Gastroesophageal sphincter (tissue), 4 donors: ENCODE results near the gene GPR4. TPM values are rescaled to one million over a fixed set of nuclear protein-coding genes. Genes with fewer than 3 reads are reported as not detected.

Experiments
- ATAC-seq: fragments of 150-250 bp; one replicate; pipeline ENCODE4 v1.9.1; 2016; ENCODE audit warnings: mild to moderate bottlenecking, moderate library complexity
- H3K27ac ChIP-seq, 4 donors: fragments of 200-600 bp; sonication (generic) in 3 of 4; 1 replicate in 3 of 4; 2 replicates in 1 of 4; pipeline ENCODE4 v1.5.1; 2016 to 2019
- H3K27me3 ChIP-seq: fragments of 200-600 bp; sonication (generic); one replicate; pipeline ENCODE4 v1.5.1; 2019
- H3K36me3 ChIP-seq, 2 donors: fragments of 200-600 bp; sonication (generic); one replicate each; pipeline ENCODE4 v1.5.1; 2019; ENCODE audit warnings: control low read depth in 1 of 2
- H3K4me1 ChIP-seq, 3 donors: fragments of 200-600 bp; sonication (generic); 1 replicate in 2 of 3; 2 replicates in 1 of 3; pipeline ENCODE4 v1.5.1; 2016 to 2019; ENCODE audit warnings: control low read depth in 2 of 3
- H3K4me3 ChIP-seq, 2 donors: fragments of 200-600 bp; sonication (generic); one replicate each; pipeline ENCODE4 v1.5.1; 2019; ENCODE audit warnings: mild to moderate bottlenecking in 1 of 2, moderate library complexity in 1 of 2
- H3K9me3 ChIP-seq, 3 donors: fragments of 200-600 bp; sonication (generic); one replicate each; pipeline ENCODE4 v1.5.1; 2017 to 2019; ENCODE audit warnings: control low read depth in 2 of 3
- EP300 ChIP-seq: sonication (generic); formaldehyde crosslinking; IDR thresholded peaks from one replicate; pipeline ENCODE4 v1.6.1; 2017; ENCODE audit warnings: antibody characterized with exemption, mild to moderate bottlenecking
- POLR2A ChIP-seq, 2 donors: fragments of 450-650 bp; IDR thresholded peaks; one replicate each; pipeline ENCODE4 v1.6.1; 2017; ENCODE audit warnings: antibody characterized with exemption in 2 of 2, mild to moderate bottlenecking in 2 of 2, moderate library complexity in 1 of 2
- POLR2AphosphoS5 ChIP-seq: sonication (generic); formaldehyde crosslinking; IDR thresholded peaks from one replicate; pipeline ENCODE4 v1.6.1; 2017; ENCODE audit warnings: antibody characterized with exemption
- WGBS, 2 donors: methylation state at CpG; one replicate each; pipeline ENCODE4 v1.1.5; 2018; ENCODE audit warnings: low coverage in 1 of 2; 5-methylcytosine and 5-hydroxymethylcytosine counted together
- total RNA-seq, 4 donors: library from RNA; depleted of rRNA; stranded (reverse); fragments of >200 nt; gene quantifications; one replicate each; pipeline ENCODE4 v1.1.0, GENCODE V29; 2016
- TF ChIP-seq, protein P1 (sequence below), 4 experiments: fragments of 200-600 bp in 2 of 4; fragments of 450-650 bp in 2 of 4; sonication (generic) in 1 of 4; IDR thresholded peaks; one replicate each; pipeline ENCODE4 v1.5.1; 2017 to 2019; ENCODE audit warnings: antibody characterized with exemption in 4 of 4, mild to moderate bottlenecking in 2 of 4, moderate library complexity in 2 of 4

The GPR4 gene
- total RNA-seq, 4 donors from 2014 or later, result 0.62 to 4.4 (median 2.8) TPM

DNA sequence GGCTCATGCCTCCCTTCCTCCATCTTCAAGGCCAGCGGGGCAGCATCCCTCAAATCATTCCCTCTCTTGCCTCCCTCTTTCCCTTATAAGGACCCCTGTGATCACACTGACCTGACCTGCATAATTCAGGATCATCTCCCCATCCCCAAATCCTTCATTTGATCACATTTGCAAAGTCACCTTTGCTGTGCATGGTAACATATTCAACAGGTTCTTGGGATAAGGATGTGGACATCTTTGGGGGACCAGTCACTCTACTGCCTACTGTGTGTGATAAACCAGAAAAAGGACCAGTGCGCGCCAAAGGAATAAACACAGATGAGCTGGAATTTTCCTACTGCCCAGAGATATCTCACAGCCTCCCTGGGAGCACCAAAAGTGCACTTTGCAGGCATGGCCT lies 25.3 kb downstream of the GPR4 start:
- 0 to 50% methylated on average over 1 to 2 of the region's 3 CpGs for WGBS, 2 donors
- no peaks in the 10 kb centered on the region for H3K27me3 ChIP-seq
- H3K36me3 ChIP-seq, result no peaks in the 10 kb centered on the region
- TF ChIP-seq, protein P1, sequence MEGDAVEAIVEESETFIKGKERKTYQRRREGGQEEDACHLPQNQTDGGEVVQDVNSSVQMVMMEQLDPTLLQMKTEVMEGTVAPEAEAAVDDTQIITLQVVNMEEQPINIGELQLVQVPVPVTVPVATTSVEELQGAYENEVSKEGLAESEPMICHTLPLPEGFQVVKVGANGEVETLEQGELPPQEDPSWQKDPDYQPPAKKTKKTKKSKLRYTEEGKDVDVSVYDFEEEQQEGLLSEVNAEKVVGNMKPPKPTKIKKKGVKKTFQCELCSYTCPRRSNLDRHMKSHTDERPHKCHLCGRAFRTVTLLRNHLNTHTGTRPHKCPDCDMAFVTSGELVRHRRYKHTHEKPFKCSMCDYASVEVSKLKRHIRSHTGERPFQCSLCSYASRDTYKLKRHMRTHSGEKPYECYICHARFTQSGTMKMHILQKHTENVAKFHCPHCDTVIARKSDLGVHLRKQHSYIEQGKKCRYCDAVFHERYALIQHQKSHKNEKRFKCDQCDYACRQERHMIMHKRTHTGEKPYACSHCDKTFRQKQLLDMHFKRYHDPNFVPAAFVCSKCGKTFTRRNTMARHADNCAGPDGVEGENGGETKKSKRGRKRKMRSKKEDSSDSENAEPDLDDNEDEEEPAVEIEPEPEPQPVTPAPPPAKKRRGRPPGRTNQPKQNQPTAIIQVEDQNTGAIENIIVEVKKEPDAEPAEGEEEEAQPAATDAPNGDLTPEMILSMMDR (IDR thresholded peaks at IDR 0.05), result no peak
- TF ChIP-seq EP300, result no peak
- no peak for TF ChIP-seq POLR2A (IDR thresholded peaks at IDR 0.05)
- no peak for TF ChIP-seq POLR2AphosphoS5
- peaks cover 0 to 18% (median 10%) of the 10 kb centered on the region in 3 donors for H3K4me1 ChIP-seq
- H3K9me3 ChIP-seq, result no peaks in the 10 kb centered on the region
- H3K27ac ChIP-seq, result peak overlapping the region in 3 of 4 donors; percentile 50 to 73 (median 71)
- no peak for ATAC-seq
- H3K4me3 ChIP-seq, result no peak overlapping the region

DNA sequence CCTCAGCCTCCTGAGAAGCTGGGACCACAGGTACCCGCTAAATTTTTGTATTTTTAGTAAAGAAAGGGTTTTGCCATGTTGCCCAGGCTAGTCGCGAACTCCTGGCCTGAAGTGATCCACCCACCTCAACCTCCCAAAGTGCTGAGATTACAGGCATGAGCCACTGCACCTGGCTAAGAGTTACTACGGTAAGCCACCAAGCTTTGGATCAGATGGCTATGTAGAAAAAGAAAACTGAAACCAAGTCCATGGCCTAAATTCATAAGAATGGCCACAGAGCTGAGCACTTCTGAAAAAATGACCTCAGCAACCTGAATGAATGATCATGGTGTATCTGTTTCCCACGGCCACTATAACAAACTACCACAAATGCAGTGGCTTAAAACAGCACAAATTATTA lies 26.8 kb downstream of the GPR4 start:
- H3K36me3 ChIP-seq, result no peaks in the 10 kb centered on the region
- 60 to 90% methylated on average over 1 to 4 of the region's 5 CpGs for WGBS, 2 donors
- no peak for TF ChIP-seq POLR2AphosphoS5
- TF ChIP-seq, protein P1 (IDR thresholded peaks at IDR 0.05), result no peak
- TF ChIP-seq EP300, result no peak
- TF ChIP-seq POLR2A (IDR thresholded peaks at IDR 0.05), result no peak
- peak overlapping the region in 1 of 4 donors; percentile 71 for H3K27ac ChIP-seq
- no peaks in the 10 kb centered on the region for H3K27me3 ChIP-seq
- ATAC-seq, result no peak
- H3K9me3 ChIP-seq, result no peaks in the 10 kb centered on the region
- H3K4me3 ChIP-seq, result no peak overlapping the region
- peaks cover 0 to 18% (median 10%) of the 10 kb centered on the region in 3 donors for H3K4me1 ChIP-seq

DNA sequence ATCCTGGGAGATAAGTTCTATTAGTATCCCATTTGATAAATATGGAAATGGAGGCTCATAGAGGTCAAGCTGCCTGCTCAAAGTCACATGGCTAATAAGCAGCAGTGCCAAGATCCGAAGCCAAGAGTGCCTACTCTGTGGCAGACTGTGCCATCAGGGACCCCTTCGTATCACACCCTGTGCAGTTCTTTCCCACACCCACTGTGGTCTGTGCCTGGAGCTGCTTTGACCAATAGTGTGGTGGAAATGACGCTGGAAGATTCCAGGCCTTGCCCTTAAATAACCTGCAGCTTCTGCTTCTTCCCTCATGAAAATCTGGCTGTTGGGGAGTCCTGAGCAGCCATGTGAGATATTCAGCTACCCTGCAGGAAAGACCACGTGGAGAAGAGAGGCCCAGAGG lies 27.5 kb downstream of the GPR4 start:
- no peak overlapping the region for H3K4me3 ChIP-seq

DNA sequence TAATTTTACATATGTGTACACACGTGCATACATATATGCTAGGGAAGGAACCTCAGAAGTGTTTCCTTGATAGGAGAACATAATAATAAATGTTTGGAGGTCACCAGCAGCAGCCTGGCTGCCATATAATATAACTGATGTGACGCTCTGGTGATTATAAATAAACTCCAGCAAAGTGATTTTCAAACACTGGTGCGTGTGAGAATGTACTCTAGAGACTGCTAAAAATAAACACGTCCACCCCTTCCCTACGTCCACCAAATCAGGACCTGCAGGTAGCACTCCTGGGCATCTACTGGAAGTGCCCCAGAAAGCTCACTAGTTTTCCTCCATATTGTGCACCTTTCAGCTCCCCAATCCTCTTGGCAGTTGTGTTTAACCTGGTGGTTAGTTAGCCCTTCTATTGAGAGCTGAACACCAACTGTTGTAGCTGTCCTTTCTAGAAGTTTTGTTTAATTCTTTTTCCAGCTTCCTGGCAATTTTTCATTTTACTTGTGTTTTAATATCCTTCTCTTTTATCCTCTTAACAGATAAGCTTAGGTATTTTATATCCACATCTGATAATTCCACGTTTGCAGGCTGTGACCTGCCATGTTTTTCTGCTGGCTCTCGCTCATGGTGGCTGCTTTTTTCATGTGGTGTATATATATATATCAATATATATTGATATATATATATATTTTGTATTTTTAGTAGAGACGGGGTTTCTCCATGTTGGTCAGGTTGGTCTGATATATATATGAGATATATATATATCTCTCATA lies 30.4 kb downstream of the GPR4 start:
- TF ChIP-seq, protein P1 (IDR thresholded peaks at IDR 0.05), result no peak
- no peak for TF ChIP-seq POLR2AphosphoS5
- no peak for TF ChIP-seq EP300
- no peak for TF ChIP-seq POLR2A (IDR thresholded peaks at IDR 0.05)
- H3K9me3 ChIP-seq, result no peaks in the 10 kb centered on the region
- H3K4me3 ChIP-seq, result no peak overlapping the region
- peaks cover 0 to 7% (median 5%) of the 10 kb centered on the region in 3 donors for H3K4me1 ChIP-seq
- no peak for ATAC-seq
- no peaks in the 10 kb centered on the region for H3K27me3 ChIP-seq
- H3K36me3 ChIP-seq, result no peaks in the 10 kb centered on the region
- H3K27ac ChIP-seq, result no peak overlapping the region
- 64 to 65% methylated on average over 7 to 8 of the region's 8 CpGs for WGBS, 2 donors

More for the DNA sequence above, 27.5 kb downstream of the GPR4 start:
- Histone ChIP-seq H3K27ac (no peak overlapping the region), H3K36me3 (no peaks in the 10 kb centered on the region), H3K9me3 (no peaks in the 10 kb centered on the region), H3K4me1 (peaks cover 0 to 22% (median 12%) of the 10 kb centered on the region in 3 donors), H3K27me3 (no peaks in the 10 kb centered on the region)
- 73 to 83% methylated on average over 2 to 3 of the region's 4 CpGs for WGBS, 2 donors
- no peak for TF ChIP-seq POLR2A (IDR thresholded peaks at IDR 0.05)
- no peak for TF ChIP-seq POLR2AphosphoS5
- TF ChIP-seq, protein P1 (IDR thresholded peaks at IDR 0.05), result no peak
- TF ChIP-seq EP300, result no peak
- ATAC-seq, result no peak
